OCI-LY1 (cell line): ENCODE data around the gene SYNE1.

Experiments
- EZH2 ChIP-seq: fragments of 200-600 bp; sonication (generic), shearing (Covaris generic); IDR thresholded peaks from 2 replicates; pipeline ENCODE4 v1.8.0; 2017; ENCODE audit warnings: borderline replicate concordance, mixed run types, mild to moderate bottlenecking, antibody characterized with exemption, low read length, moderate library complexity, mixed read lengths
- TF ChIP-seq, protein P1 (sequence below): fragments of 200-600 bp; sonication (generic), shearing (Covaris generic); IDR thresholded peaks from 2 replicates; pipeline ENCODE4 v1.5.1; 2017; ENCODE audit warnings: mild to moderate bottlenecking, antibody characterized with exemption, low read length, moderate library complexity, mixed read lengths

DNA sequence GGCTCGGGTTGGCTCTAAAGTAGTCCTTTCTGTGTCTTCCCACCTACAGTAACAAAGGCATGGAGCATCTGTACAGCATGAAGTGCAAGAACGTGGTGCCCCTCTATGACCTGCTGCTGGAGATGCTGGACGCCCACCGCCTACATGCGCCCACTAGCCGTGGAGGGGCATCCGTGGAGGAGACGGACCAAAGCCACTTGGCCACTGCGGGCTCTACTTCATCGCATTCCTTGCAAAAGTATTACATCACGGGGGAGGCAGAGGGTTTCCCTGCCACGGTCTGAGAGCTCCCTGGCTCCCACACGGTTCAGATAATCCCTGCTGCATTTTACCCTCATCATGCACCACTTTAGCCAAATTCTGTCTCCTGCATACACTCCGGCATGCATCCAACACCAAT, 538.5 kb downstream of the SYNE1 start:
- TF ChIP-seq, protein P1, sequence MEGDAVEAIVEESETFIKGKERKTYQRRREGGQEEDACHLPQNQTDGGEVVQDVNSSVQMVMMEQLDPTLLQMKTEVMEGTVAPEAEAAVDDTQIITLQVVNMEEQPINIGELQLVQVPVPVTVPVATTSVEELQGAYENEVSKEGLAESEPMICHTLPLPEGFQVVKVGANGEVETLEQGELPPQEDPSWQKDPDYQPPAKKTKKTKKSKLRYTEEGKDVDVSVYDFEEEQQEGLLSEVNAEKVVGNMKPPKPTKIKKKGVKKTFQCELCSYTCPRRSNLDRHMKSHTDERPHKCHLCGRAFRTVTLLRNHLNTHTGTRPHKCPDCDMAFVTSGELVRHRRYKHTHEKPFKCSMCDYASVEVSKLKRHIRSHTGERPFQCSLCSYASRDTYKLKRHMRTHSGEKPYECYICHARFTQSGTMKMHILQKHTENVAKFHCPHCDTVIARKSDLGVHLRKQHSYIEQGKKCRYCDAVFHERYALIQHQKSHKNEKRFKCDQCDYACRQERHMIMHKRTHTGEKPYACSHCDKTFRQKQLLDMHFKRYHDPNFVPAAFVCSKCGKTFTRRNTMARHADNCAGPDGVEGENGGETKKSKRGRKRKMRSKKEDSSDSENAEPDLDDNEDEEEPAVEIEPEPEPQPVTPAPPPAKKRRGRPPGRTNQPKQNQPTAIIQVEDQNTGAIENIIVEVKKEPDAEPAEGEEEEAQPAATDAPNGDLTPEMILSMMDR, result no peak
- TF ChIP-seq EZH2, result no peak
